Adrenal gland (tissue), 19 donors: ENCODE results near the gene BCL2A1. TPM values are rescaled to one million over a fixed set of nuclear protein-coding genes. Genes with fewer than 3 reads are reported as not detected.
"Not testable (repeated sequence)": the region's sequence is repeated elsewhere in the genome, so short reads cannot be mapped to it uniquely, and the experiment has no call there.

Experiments used
- DNase-seq, 7 donors: peaks; one replicate each; pipeline ENCODE4 v3.0.0-alpha.2; 2019 to 2020
- H3K27ac ChIP-seq, 5 donors: fragments of 200-600 bp; sonication (generic) in 4 of 5; 1 replicate in 3 of 5; 2 replicates in 2 of 5; pipeline versions ENCODE4 v1.5.1 to v1.8.0; 2016 to 2020; ENCODE audit warnings: mild to moderate bottlenecking in 1 of 5
- H3K27me3 ChIP-seq: fragments of 200-600 bp; 2 replicates; pipeline ENCODE4 v1.8.0; 2021
- H3K36me3 ChIP-seq, 2 donors: fragments of 200-600 bp; replicated peaks in 1 of 2; 1 replicate in 1 of 2; 2 replicates in 1 of 2; pipeline versions ENCODE4 v1.5.1 to v1.8.0; 2018 to 2022
- H3K4me1 ChIP-seq, 2 donors: fragments of 200-600 bp; replicated peaks in 1 of 2; 1 replicate in 1 of 2; 2 replicates in 1 of 2; pipeline versions ENCODE4 v1.5.1 to v1.8.0; 2018 to 2021
- H3K4me3 ChIP-seq, 4 donors: fragments of 200-600 bp; sonication (generic) in 3 of 4; one replicate each; pipeline ENCODE4 v1.5.1; 2016 to 2018
- H3K9me3 ChIP-seq, 3 donors: fragments of 200-600 bp; sonication (generic) in 1 of 3; replicated peaks in 1 of 3; 1 replicate in 2 of 3; 2 replicates in 1 of 3; pipeline versions ENCODE4 v1.5.1 to v1.8.0; 2016 to 2021
- POLR2A ChIP-seq, 2 donors: fragments of 450-650 bp; IDR thresholded peaks; one replicate each; pipeline ENCODE4 v1.6.1; 2017; ENCODE audit warnings: antibody characterized with exemption in 2 of 2, mild to moderate bottlenecking in 2 of 2, moderate library complexity in 1 of 2
- WGBS, 4 donors: extraction: QIAGEN DNeasy Blood & Tissue Kit in 2 of 4; methylation state at CpG; one replicate each; pipeline versions ENCODE4 v1.1.5 to v1.1.7; 2013 to 2017; 5-methylcytosine and 5-hydroxymethylcytosine counted together
- intact Hi-C, 2 donors: fragments of 100-400 bp; cut with DNase I; formaldehyde crosslinking; loops; one replicate each; pipeline versions ENCODE4 v1.14.1 to v1.15.0; 2022 to 2023
- long read RNA-seq, 10 donors: library from polyadenylated mRNA in 3 of 10; unstranded in 2 of 10; stranded (forward) in 1 of 10; transcript quantifications; one replicate each; pipeline ENCODE4 v2.0.0 and lab custom pipeline, GENCODE V29; 2021 to 2026
- polyA plus RNA-seq, 3 donors: library from polyadenylated mRNA; stranded (reverse); fragments of 200-250 nt in 2 of 3; fragments of 350-450 nt in 1 of 3; fragmentation: Illumina TruSeq in 1 of 3; extraction: RNeasy Lipid Tissue Mini Kit (QIAGEN cat#74804) in 1 of 3; gene quantifications; one replicate each; pipeline ENCODE4 v1.2.3, GENCODE V29; 2013 to 2014
- total RNA-seq, 9 donors: library from RNA; depleted of rRNA in 4 of 9; stranded (reverse); fragments of >200 nt in 4 of 9; fragments of 120-200 nt in 1 of 9; fragmentation: NEBNext Ultra II Directional in 1 of 9; extraction: Animal tissue kit (Norgen Biotek cat#: 25700) in 1 of 9; gene quantifications; one replicate each; pipeline versions ENCODE4 v1.1.0 to v1.2.4, GENCODE V29; 2013 to 2023
- TF ChIP-seq, protein P1 (sequence below), 6 experiments: fragments of 450-650 bp in 4 of 6; fragments of 200-600 bp in 2 of 6; sonication (generic) in 1 of 6; IDR thresholded peaks; 1 replicate in 5 of 6; 2 replicates in 1 of 6; pipeline versions ENCODE4 v1.5.1 to v1.8.0; 2016 to 2021; ENCODE audit warnings: antibody characterized with exemption in 6 of 6, mild to moderate bottlenecking in 2 of 6, moderate library complexity in 1 of 6
- donor health status: healthy with polysubstance abuse.
- donor health status: Bipolar disorder and iron deficiency.
- donor health status: DM: yes; HTN: yes; CAD: no.
- donor health status: DM: no; HTN: no; CAD: no.
- donor health status: DM: no; HTN: no; CAD: no.
- donor health status: DM: yes; HTN: yes; CAD: no.

BCL2A1 gene
- total RNA-seq (1 to 10 TPM in 5 of 9 donors, under 1 TPM in 3, not detected in 1; 0.56 to 4.2 (median 1.2) TPM), polyA plus RNA-seq (10 to 100 TPM in 1 of 3 donors, 1 to 10 TPM in 2; 1.4 to 19.1 (median 1.8) TPM)
- long read RNA-seq, donor 1: 0 reads
- long read RNA-seq, donor 2: 0 reads
- long read RNA-seq, donor 3, partial matches to known transcripts: 0 of 1 reads
- long read RNA-seq, donor 3, other reads (novel, unspliced or antisense): 0 of 1 reads
- long read RNA-seq, donor 4, partial matches to known transcripts: 1 of 2 reads
- long read RNA-seq, donor 4, other reads (novel, unspliced or antisense): 0 of 2 reads
- long read RNA-seq, donor 5, partial matches to known transcripts: 1 of 1 reads
- long read RNA-seq, donor 5, other reads (novel, unspliced or antisense): 0 of 1 reads
- long read RNA-seq, donor 6: 0 reads
- long read RNA-seq, donor 7: 0 reads
- long read RNA-seq, donor 8: 0 reads
- long read RNA-seq, donor 9, partial matches to known transcripts: 0 of 1 reads
- long read RNA-seq, donor 9, other reads (novel, unspliced or antisense): 0 of 1 reads
- long read RNA-seq, donor 10: 0 reads

DNA sequence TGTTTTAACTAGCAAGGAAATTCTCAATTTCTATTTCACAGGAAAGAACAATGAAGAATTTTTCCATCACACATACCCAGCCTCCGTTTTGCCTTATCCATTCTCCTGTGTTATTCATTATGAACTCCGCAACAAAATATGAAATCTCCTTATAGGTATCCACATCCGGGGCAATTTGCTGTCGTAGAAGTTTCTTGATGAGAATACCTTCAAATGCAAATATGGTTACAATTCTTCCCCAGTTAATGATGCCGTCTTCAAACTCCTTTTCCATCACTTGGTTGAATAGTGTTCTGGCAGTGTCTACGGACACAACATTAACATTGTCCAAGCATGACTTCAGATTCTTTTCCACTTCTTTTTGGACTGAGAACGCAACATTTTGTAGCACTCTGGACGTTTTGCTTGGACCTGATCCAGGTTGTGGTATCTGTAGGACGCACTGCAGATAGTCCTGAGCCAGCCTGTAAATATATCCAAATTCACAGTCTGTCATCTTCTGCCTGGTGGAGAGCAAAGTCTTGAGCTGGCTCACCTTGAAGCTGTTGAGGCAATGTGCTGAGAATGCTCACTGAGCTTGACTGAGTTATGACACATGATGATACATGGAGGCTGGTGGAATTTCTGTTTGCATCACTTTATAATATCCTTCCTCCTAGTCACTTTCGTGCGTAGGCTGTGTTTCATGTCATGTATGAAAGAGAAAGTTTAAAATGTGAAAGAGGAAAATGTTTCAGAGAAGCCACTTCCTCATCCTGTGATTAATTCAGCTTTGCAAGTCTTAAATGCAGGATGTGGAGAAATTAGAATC is at the start of gene BCL2A1:
Gene BCL2A1, minus strand, starts transcription at position 573 of the 811 bp plus-strand sequence. Its CDS starts 77 bp downstream, at position 496.
- no peaks in the 10 kb centered on the region for H3K27me3 ChIP-seq
- H3K27ac ChIP-seq: peak within 1 kb of the TSS in 1 of 5 donors; percentile 51
- no peaks in the 10 kb centered on the region for H3K9me3 ChIP-seq
- intact Hi-C loops: no loop called here
- no peaks in the 10 kb centered on the region for H3K36me3 ChIP-seq
- DNase-seq: peak in 5 of 7 donors; percentile 18 to 57 (median 28)
- WGBS, 4 donors: 38 to 49% (median 44%) methylated on average over 11 of the region's 11 CpGs
- TF ChIP-seq, protein P1, sequence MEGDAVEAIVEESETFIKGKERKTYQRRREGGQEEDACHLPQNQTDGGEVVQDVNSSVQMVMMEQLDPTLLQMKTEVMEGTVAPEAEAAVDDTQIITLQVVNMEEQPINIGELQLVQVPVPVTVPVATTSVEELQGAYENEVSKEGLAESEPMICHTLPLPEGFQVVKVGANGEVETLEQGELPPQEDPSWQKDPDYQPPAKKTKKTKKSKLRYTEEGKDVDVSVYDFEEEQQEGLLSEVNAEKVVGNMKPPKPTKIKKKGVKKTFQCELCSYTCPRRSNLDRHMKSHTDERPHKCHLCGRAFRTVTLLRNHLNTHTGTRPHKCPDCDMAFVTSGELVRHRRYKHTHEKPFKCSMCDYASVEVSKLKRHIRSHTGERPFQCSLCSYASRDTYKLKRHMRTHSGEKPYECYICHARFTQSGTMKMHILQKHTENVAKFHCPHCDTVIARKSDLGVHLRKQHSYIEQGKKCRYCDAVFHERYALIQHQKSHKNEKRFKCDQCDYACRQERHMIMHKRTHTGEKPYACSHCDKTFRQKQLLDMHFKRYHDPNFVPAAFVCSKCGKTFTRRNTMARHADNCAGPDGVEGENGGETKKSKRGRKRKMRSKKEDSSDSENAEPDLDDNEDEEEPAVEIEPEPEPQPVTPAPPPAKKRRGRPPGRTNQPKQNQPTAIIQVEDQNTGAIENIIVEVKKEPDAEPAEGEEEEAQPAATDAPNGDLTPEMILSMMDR (IDR thresholded peaks at IDR 0.05): no peak
- TF ChIP-seq POLR2A (IDR thresholded peaks at IDR 0.05): no peak
- peaks cover 0 to 7% of the 10 kb centered on the region in 2 donors for H3K4me1 ChIP-seq
- no peak within 1 kb of the TSS for H3K4me3 ChIP-seq

GRCh38 chr15:80020731-80021130 is 49.7 kb upstream of the BCL2A1 start:
- peak in 1 of 7 donors; percentile 3 for DNase-seq
- intact Hi-C loops: no loop called here
- no peaks in the 10 kb centered on the region for H3K4me1 ChIP-seq
- H3K9me3 ChIP-seq: no peaks in the 10 kb centered on the region
- TF ChIP-seq, protein P1 (IDR thresholded peaks at IDR 0.05): no peak
- no peak for TF ChIP-seq POLR2A (IDR thresholded peaks at IDR 0.05)
- H3K36me3 ChIP-seq: no peaks in the 10 kb centered on the region
- 64 to 86% (median 83%) methylated on average over 3 of the region's 3 CpGs for WGBS, 4 donors
- no peak overlapping the region for H3K27ac ChIP-seq
- no peaks in the 10 kb centered on the region for H3K27me3 ChIP-seq
- H3K4me3 ChIP-seq: no peak overlapping the region

GRCh38 chr15:80020149-80020548 is 49.2 kb upstream of the BCL2A1 start:
- H3K4me1 ChIP-seq, H3K4me3 ChIP-seq, H3K9me3 ChIP-seq, H3K27me3 ChIP-seq, intact Hi-C loops, H3K27ac ChIP-seq, H3K36me3 ChIP-seq: not testable (repeated sequence)
- WGBS, 4 donors: 88 to 96% (median 89%) methylated on average over 6 of the region's 6 CpGs
- DNase-seq: peak in 1 of 7 donors; percentile 10

- peak in 1 of 7 donors; percentile 10 for DNase-seq
- no peaks in the 10 kb centered on the region for H3K36me3 ChIP-seq
- TF ChIP-seq, protein P1 (IDR thresholded peaks at IDR 0.05): no peak
- no peak for TF ChIP-seq POLR2A (IDR thresholded peaks at IDR 0.05)
- intact Hi-C loops: no loop called here
- 86 to 97% (median 91%) methylated on average over 8 of the region's 8 CpGs for WGBS, 4 donors
- no peaks in the 10 kb centered on the region for H3K4me1 ChIP-seq
- no peaks in the 10 kb centered on the region for H3K9me3 ChIP-seq
- no peaks in the 10 kb centered on the region for H3K27me3 ChIP-seq
- no peak overlapping the region for H3K4me3 ChIP-seq
- H3K27ac ChIP-seq: no peak overlapping the region
Observed at GRCh38 chr15:80019168-80019745, 48.3 kb upstream of the BCL2A1 start.

DNA sequence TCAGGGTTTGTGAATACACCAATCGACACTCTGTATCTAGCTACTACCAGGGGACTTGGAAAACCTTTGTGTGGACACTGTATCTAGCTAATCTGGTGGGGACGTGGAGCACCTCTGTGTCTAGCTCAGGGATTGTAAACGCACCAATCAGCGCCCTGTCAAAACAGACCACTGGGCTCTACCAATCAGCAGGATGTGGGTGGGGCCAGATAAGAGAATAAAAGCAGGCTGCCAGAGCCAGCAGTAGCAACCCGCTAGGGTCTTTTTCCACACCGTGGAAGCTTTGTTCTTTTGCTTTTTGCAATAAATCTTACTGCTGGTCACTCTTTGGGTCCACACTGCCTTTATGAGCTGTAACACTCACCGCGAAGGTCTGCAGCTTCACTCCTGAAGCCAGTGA is 46.1 kb upstream of the BCL2A1 start:
- intact Hi-C loops, H3K4me3 ChIP-seq, H3K27ac ChIP-seq, H3K27me3 ChIP-seq, H3K4me1 ChIP-seq, H3K9me3 ChIP-seq, H3K36me3 ChIP-seq: not testable (repeated sequence)
- peak in 1 of 7 donors; percentile 3 for DNase-seq
- 77 to 90% (median 87%) methylated on average over 6 to 8 of the region's 8 CpGs for WGBS, 4 donors

DNA sequence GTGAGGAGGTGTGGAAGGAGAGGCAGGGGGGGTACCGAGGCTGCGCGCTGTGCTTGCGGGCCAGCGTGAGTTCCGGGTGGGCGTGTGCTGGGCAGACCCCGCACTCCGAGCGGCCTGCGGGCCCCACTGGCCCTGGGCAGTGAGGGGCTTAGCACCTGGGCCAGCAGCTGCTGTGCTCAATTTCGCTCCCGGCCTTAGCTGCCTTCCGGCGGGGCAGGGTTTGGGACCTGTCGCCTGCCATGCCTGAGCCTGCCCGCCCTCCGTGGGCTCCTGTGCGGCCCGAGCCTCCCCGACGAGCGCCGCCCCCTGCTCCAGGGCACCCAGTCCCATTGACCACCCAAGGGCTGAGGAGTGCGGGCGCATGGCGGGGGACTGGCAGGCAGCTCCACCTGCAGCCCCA is 45.5 kb upstream of the BCL2A1 start:
- DNase-seq: peak in 1 of 7 donors; percentile 2
- intact Hi-C loops, H3K4me1 ChIP-seq, H3K36me3 ChIP-seq, H3K27ac ChIP-seq, H3K27me3 ChIP-seq, H3K9me3 ChIP-seq, H3K4me3 ChIP-seq: not testable (repeated sequence)
- WGBS, 4 donors: 91 to 97% (median 96%) methylated on average over 18 to 27 of the region's 27 CpGs
